HTR-8/SVneo (cell line): ENCODE data around the gene ABCD4.
A peak's percentile ranks its signal among the peaks of the same experiment; 100 is the strongest.

Experiments used
- DNase-seq: peaks from one replicate; pipeline ENCODE4 v3.0.0; 2011; ENCODE audit warnings: low spot score, mixed read lengths; ENCODE audit not compliant: insufficient read length
- FAIRE-seq: peaks from 2 replicates; lab custom pipeline; 2011; peaks lifted over from hg19 to GRCh38; lab: Jason Lieb, UNC

ABCD4 gene

DNA sequence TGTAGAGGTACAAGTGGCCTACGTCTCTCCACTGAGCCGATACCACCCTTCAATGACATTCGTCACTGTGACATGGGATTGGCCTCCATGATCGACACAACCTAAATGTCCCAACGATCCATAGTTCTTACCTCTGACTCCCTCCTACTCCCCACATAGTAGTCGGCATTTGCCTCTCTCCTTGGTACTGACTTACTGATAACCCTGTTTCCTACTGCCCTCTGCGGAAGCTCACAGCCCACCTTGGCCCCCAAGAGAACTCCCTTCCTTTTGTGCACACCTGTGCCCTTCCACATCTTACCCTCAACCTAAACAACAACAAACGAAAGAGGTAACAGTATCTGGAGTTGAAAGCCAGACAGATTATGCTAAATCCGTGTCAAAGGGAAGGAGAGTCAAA is 39.6 kb downstream of the ABCD4 start:
- FAIRE-seq, result peak; percentile 95
- no peak for DNase-seq

DNA sequence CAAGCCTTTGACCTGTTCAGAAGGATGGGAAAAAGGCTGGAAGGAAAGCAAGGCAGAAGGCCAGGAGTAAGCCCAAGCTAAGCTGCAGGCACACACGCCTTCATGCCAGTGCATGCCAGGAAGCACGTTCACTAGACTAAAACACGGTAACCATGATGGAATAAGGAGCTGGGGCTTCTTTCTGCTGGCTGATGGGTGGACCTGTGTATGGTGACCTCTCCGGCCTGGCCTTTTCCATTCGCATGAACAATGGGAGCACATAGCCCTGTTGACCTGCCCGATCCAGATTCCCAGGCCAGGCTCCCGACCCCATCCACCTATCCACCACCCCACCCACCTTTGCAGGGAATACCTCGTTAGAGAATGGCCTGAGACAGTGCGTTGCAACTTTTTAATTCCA is 40.7 kb downstream of the ABCD4 start:
- DNase-seq (no peak), FAIRE-seq (no peak)

GRCh38 chr14:74261288-74261687 is 41.4 kb downstream of the ABCD4 start:
- FAIRE-seq, result peak; percentile 93
- no peak for DNase-seq

GRCh38 chr14:74260525-74261233 is 42.1 kb downstream of the ABCD4 start:
- FAIRE-seq (no peak), DNase-seq (no peak)

- no peak for DNase-seq
- peak; percentile 40 for FAIRE-seq
Measured at GRCh38 chr14:74259513-74259912, 43.2 kb downstream of the ABCD4 start.

DNA sequence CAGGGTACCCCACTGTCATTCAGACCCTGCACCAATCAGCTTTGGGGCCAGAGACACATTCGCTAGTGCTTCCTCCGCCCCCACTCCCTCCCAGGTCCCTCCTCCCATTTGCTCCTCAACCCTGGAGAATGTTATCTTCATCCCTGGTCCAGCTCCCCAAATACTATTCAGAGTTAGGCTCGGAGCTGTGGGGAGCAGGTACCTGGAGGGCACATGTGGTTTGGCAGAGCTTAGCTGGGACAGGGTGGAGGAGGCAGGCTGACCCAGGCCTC is 44.0 kb downstream of the ABCD4 start:
- FAIRE-seq, result peak; percentile 93
- DNase-seq, result no peak

DNA sequence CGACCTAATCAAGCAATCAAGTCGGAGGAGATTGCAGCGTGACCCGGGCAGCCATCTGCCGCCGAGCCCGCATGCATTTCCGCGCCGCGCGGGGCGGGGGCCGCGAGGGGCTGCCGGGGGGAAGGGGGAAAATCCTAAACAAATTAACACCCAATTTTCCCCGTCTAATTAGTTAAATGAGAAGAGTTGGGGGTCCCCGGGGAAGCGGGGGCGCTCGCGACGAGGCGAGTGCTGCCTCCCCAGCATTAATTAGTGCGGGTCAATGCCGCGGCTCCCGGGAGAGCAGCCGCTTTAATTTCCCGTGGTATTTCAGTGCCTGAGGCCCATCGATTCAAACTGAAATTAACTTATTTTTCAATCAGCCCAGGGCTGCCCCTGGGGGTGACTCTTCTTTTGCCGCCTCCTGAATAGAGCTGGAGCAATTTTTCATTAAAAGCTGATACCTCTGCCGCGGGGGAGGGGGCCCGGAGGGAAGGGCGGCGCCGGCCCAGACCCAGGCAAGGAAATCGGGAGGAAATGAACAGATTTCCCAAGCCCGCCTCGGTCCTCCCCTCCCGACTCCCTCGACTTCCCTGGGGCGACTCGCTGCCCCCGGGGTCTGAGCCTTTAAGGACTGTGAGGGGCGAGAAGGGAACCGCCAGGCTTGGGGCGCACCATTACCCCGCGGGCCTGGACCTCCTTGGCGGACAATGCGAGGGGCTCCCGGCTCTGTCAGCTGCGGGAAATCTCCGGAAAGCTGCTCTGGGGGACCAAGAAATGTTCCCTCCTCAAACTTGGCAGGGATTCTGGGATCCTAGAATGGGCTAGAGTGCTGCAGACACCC is 44.6 kb downstream of the ABCD4 start:
- DNase-seq, result no peak
- no peak for FAIRE-seq

DNA sequence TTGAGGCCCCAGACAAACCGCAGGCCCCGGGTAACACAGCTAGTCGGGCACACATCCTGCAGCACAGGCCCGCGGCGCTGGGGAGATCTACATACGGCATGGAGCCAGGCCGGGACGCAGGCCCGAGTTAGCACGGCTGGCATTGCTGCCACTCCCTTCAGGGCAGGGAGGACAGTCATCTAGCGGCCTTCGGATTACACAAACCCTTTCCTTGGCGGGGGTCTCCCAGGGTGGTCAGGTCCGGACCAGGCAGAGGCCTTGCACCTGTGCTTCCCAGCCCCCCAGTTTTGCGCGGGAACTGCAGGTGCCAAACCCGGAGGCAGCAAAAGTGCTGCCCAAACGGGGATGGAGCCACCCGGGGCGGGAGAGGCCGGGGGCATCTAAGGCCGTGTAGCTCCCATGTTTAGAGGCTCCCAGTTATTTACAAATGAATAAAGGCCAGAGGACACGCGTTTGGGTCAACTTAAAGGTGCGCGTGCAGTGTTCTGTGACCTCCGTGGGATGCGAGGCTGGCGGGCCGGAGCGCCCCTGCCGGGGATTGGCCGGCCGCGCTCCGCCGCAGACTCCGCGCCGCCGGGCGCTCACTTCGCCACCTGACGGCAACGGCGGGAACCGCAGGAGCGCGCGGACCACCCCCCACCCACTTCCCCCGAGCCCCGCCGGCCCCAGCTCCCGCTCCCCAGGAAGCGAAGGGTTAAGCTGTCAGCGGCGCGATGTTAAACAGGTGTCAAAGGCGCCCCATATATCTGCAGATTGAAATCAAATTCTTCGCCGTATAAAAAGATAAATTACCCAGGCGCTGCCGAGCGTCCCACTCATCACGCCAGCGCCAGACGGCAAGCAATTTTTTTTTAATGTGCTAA is 45.4 kb downstream of the ABCD4 start:
- FAIRE-seq (peak; percentile 97), DNase-seq (peak; percentile 91)

- FAIRE-seq (peak; percentile 67), DNase-seq (no peak)
Measured at GRCh38 chr14:74255281-74255680, 47.5 kb downstream of the ABCD4 start.

DNA sequence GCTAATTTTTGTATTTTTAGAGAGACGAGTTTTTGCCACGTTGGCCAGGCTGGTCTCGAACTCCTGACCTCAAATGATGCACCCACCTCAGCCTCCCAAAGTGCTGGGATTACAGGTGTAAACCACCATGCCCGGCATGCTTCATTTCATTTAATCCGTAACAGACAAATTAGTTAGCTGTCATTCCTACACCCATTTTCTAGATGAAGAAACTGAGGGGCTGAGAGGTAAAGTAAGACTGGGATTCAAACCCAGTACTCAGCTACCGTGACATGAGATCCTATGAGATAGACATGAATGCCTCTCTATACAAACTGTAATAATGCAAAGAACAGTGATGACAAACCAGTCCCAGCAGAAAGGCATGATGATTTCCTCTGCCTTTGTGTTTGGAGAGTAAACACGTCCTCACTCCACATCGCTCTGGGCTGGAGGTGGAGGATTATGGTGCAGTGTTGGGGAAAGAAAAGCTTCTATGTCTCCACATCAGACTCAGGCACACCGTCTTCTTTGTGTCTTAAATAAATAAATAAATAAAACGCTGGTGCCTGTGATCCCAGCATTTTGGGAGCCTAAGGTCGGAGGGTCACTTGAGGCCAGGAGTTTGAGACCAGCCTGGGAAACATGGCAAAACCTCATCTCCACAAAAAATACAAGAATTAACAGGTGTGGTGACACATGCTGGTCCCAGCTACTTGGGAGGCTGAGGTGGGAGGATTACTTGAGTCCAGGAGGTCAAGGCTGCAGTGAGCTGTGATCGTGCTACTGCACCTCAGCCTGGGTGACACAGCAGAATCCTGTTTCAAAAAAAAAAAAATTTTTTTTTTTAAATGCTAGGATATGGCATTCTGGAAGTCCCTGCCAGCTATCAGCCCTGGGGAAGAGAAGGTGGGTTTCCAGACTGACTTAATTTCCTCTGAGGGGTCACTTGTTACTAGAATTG is 53.0 kb downstream of the ABCD4 start:
- DNase-seq (no peak), FAIRE-seq (peak; percentile 58)

DNA sequence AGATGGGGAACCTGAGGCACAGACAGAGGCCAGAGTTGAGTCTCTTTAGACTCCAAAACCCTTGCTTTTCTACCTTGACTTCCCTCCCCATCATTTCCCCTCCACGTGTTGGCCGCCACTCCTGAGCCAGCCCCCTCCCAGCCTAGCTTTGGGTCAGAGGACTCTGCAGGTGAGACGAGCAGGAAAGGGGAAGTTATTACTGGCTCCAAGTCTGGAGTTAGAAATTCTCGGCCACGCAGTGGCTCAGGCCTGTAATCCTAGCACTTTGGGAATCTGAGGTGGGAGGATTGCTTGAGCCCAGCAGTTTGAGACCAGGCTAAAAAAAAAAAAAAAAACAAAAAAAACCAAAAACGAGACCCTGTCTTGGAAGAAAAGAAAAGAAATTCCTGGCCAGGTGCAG is 54.7 kb downstream of the ABCD4 start:
- FAIRE-seq, result no peak

DNA sequence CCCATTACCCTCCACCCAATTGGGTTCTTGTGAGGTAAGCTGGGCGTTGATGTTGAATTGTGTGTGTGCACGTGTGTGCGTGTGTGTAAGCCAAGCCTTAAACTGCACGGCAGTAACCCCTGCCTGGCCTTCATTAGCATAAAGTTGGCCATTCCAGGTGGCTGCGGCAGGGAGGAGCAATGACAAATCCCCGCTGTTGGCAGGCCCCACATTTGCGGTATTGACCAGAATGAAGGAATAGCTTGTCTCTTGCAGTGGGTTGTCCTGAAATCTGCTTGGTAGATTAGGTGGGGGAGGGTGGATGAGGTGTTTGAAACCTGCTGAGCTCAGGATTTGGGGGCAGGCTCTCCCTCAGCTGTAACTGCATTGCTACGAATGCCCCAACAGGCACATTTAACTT is 56.2 kb downstream of the ABCD4 start:
- FAIRE-seq (peak; percentile 49), DNase-seq (no peak)

More for the DNA sequence above, 54.7 kb downstream of the ABCD4 start:
- no peak for DNase-seq

- no peak for DNase-seq
- peak; percentile 76 for FAIRE-seq
Measured at GRCh38 chr14:74245292-74245691, 57.4 kb downstream of the ABCD4 start.

- DNase-seq, result no peak
Measured at GRCh38 chr14:74244115-74244514, 58.6 kb downstream of the ABCD4 start.

DNA sequence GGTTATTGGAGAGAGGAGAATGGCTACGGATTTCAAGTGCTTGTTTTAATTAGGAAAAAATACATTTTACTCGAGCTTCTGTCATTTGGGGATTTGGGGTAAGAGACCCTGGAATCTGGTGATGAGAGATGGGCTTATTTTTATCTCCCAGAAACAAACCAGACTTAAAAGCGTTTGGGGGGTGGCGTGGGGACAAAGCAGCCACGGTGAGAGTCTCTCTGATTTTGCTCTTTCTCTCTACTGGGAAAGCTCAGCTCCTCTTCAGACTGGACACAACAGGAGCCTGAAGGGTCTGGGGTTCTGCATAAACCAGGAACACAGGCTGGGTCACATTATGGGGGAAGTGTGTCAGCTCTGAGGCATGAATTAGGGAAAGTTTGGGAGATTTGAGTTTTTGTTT is 59.7 kb downstream of the ABCD4 start:
- no peak for DNase-seq
- no peak for FAIRE-seq

More at GRCh38 chr14:74244115-74244514, 58.6 kb downstream of the ABCD4 start:
- no peak for FAIRE-seq

DNA sequence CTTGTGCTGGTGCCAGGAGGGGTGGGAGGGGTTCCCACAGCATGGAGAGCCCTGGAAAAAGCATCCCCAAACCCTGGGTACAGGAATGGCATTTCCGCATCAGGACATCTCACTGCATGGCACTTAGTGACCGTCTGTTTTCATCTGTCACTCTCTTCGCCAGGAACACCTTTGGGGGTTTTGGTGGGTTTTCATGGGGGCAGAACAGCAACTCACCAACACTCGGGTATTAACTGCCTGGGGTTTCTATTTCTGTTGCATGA is 60.0 kb downstream of the ABCD4 start:
- no peak for FAIRE-seq
- no peak for DNase-seq

GRCh38 chr14:74242021-74242779 is 60.5 kb downstream of the ABCD4 start:
- DNase-seq, result no peak
- FAIRE-seq, result peak; percentile 16

GRCh38 chr14:74241652-74242017 is 61.1 kb downstream of the ABCD4 start:
- FAIRE-seq (peak; percentile 60), DNase-seq (no peak)
